ENCODE measurements around the gene GNAO1.
A peak's percentile ranks its signal among the peaks of the same experiment; 100 is the strongest.

Gene GNAO1

DNA sequence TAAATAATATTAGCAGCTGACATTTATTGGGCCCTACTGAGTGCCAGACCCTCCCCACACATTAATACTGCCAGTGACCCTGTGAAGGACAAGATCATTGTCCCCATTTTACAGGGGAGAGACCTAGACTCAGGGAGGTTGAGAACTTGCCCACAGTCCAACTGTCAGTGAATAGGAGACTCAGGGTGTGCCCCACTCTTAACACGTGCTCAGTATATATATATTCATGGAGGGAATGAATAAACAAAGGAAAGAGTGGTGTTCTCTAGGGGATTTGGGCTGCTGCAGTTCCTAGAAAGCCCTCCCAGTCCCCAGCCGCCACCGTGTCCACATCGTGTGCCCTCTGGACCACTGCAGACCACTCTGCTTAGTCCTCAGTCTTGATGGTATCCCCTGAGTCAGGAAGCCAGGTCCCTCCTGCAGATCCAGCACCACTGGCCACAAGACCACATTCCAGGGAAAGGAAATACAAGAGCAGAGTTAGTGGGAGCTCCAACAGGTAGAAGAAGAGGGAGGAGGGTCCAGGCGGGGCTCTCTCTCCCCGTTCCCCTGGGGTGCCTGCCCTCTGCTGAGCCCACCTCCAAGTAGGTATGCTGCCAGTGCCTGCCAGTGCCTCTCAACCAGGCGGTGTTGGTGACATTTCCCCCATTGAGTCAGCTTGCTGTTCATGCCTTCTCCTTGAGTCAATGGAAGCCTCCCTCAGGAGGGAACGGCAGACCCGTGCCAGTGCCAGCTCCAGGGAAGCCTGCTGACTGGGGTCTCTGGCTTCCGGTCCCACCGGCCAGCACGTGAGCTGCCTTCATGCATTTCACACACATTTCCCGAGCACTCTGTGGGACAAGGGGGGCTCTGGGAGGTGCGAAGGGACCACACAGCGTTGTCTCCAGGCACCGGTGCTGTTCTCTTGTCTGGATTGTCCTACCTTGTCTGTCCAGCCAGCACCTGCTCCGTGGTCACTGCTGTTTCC, 75.6 kb downstream of the GNAO1 start:
- DNase-seq = no peak

DNA sequence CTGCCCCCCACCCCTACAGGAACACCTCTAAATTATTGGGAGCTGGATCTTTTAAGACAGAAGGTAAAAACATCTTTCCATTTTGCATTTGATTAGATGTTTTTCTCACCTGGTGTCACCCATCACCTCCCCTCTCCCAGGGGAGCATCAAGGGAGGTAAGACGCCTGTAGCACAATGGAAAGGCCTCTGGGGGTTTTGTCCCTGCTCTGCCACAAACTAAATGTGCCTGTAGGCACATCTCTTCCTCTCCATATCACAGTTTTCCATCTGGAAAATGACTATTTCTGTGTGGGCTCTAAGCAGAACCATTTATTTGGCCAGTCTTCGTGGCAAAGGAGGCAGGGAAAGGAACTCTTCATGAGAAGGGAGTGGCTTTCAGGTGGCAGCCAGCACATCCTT, 76.6 kb downstream of the GNAO1 start:
- no peak for DNase-seq

DNA sequence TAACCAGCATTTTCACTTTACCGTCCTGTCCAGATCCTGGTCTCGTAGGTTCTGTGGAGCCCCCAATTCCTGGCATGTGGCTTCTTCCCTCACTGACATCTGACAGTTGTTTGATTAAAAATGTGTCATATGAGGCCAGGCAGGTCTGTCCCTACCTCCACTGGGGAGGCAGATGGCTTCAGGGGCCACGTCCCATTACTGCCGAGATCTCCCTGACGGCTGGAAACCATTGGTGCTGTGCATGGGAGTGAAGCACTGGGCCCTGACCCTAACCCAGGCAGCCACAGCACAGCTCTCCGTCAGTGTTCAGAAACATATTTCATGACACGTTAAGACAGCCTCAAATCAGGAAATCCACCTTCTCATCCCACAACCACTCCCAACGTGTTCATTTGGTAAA, 77.5 kb downstream of the GNAO1 start:
- DNase-seq = no peak

- DNase-seq = no peak
Observed at GRCh38 chr16:56269281-56269680, 78.0 kb downstream of the GNAO1 start.

- no peak for DNase-seq
Observed at GRCh38 chr16:56269811-56270684, 78.8 kb downstream of the GNAO1 start.

DNA sequence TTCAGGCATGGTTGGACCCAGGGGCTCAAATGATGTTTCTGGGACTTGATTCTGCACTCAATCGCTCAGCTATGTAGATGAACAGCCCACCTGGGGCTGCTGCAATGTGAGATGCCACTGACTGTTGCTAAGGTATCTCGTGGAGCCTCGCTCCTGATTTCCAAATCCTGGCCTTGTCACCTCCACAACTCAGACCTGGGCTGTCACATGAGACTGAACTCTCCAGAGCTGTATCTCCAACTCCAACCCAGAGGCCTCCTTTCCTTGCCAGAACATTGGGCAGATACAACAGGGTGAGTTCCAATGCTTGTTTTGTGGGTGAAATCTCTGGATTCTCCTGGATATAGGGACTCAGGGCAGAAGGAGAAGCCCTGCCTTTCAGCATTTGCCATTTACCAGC, 79.5 kb downstream of the GNAO1 start:
- no peak for DNase-seq

DNA sequence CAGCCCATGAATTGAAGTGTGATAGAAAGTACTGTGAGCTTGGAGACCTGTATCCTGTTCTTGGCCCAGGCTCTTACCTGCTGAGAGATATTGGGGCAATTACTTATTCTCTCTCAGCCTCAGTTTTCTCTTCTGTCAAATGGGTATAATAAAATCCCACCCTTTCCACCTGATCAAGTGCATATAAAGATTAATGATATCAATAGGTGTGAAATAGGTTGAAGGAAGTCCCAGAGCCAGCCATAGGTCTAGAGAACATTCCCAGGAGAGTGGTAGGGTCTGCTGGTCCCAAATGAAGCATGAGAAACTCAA, 81.2 kb downstream of the GNAO1 start:
- DNase-seq = no peak

DNA sequence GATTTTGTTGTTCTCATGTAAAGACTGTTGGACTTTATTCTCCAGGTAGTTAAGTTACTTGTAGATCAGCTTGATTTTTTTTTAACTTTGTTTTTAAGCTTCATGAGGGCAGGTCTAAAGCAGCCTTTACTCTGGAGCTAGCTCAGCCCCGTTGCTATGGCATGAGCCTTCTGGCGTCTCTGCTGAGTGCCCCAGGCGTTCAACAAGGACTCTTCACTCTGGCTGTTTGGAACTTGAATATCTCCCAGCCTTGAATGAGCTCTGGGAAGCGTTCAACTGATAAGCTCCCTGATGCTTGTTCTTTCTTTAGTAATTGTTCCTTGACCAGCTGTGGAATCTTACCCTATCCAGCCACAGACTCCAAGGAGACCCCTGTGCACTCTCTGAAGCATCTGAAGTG, 82.3 kb downstream of the GNAO1 start:
- DNase-seq = no peak

- DNase-seq = no peak
Observed at GRCh38 chr16:56274369-56274768, 83.1 kb downstream of the GNAO1 start.

- DNase-seq = no peak
Observed at GRCh38 chr16:56275076-56275475, 83.8 kb downstream of the GNAO1 start.

DNA sequence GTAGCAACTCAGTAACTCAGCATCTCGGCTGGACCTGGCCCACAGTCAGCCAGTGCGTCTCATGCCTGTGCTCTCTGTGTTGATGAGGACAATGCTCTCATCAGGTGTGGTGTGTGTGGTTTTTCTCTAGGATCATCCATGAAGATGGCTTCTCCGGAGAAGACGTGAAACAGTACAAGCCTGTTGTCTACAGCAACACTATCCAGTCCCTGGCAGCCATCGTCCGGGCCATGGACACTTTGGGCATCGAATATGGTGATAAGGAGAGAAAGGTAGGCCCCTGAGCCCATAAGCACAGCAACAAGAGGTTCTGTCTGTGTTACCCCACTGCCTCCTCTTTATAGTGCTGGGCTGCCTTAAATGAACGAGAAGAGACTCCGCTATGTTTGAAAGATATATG, 84.5 kb downstream of the GNAO1 start:
- DNase-seq = no peak

GRCh38 chr16:56277075-56277474, 85.8 kb downstream of the GNAO1 start:
- no peak for DNase-seq

DNA sequence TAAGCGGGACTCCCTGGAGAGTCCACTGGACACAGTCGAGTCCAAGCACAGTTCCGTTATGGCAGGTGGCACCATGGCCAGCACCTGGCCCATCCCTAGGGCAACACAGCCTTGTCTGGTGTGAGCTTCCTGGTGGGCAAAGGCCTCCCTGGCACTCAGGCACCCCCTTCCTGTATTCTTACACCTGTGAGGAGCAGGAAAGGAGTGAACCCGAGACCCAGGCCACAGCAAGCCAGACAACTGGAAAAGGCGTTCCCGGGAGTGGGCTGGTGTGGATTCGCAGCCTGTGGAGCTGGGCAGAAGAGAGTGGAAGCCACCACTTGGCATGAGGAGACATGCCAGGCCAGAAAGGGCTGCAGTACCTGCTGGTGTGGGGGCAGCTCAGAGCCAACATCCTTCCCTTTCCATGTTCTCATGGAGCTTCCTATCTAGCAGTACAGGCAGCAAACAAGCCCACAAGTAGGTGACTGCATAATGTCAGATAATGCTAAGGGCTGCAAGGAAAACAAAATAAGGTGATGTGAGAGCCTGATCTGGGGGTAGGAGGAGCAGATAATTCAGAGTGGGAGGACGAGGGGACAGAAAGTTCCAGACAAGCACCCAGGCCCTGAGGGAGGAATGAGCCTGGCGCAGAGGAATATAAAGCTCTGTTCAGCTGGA, 87.0 kb downstream of the GNAO1 start:
- no peak for DNase-seq

- no peak for DNase-seq
Observed at GRCh38 chr16:56279132-56279531, 87.8 kb downstream of the GNAO1 start.

DNA sequence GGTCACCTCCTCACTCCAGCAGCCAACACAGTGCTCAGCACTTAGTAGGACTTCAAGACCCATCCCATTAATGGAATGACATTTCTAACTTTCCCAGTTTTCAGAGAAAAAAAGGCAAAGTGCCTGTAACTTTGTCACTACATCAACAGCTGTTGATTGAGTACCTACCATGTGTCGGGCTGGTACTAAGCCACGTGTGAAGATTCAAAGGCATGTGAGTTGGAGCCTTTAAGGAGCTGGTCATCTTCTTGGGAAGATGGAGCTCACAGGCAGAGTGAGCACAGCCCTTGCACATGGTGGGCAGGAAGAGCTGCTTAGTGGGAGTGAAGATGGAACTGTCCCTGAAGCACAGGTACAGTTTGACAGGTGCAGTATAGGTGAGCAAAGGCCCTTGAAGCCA, 88.6 kb downstream of the GNAO1 start:
- no peak for DNase-seq

- DNase-seq = peak; percentile 72
Observed at GRCh38 chr16:56281249-56281805, 90.0 kb downstream of the GNAO1 start.

DNA sequence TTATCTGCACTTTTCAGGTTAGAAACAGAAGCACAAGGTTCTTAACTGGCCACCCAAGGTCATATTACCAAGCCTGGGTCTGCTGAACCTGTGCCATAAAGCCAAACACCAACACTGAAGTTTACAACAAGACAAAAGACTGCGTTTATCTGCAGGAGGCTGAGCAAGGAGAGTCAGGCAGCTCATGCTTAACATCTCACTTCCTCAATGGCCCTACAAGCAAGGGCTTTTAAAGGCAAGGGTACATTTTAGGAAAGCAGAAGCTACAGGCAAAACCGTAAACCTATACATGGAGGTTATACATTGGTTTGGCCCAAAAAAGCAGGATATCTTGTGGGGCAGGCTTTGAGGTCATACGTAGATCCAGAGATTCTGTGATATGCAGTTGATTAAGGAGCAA, 91.2 kb downstream of the GNAO1 start:
- no peak for DNase-seq

DNA sequence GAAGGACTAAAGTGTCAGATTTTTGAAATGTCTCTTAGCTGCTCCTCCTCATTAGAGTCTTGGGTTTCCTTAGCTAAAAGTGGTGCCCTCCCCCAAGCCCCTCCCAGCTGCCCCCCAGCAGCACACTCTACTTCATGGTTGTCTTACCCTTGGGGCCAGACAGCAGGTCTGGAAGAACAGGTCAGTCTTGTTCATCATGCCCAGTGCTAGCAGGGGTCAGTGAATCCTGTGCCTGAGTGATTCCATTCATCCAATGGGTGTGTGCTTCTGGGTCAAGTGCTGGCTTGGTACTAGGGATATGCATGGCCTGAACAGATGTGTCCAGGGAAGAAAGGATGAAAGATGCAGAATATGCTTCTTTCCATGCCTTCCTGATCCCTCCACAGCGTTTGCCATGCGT, 93.2 kb downstream of the GNAO1 start:
- no peak for DNase-seq

DNA sequence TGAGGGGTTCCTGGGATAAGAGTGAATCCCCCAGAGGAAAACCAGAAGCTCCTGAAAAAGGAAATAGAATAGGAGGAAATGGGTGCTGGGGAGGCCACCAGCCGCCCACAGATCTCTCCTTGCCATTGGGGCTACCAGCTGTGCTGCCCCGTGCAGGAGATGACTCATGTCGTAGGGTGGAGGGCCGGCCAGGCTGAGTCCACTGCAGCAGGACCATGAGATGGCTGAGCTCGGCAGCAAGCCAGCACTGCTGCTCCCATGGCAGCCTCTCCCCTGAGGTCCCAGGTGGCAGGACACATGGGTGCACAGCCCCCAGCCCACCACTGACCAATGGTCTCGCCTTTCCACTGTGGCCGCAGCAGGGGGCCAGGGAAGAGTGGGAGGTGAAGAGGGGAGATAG, 95.5 kb downstream of the GNAO1 start:
- DNase-seq = no peak

GRCh38 chr16:56288019-56288418, 96.7 kb downstream of the GNAO1 start:
- DNase-seq = no peak

GRCh38 chr16:56289416-56289815, 98.1 kb downstream of the GNAO1 start:
- peak; percentile 68 for DNase-seq

- DNase-seq = no peak
Observed at GRCh38 chr16:56289862-56290261, 98.6 kb downstream of the GNAO1 start.

- no peak for DNase-seq
Observed at GRCh38 chr16:56294014-56294413, 102.7 kb downstream of the GNAO1 start.

Measured in eye (tissue), 1 donor.